Activated CD4-positive, CD25-positive, alpha-beta regulatory T cell (primary cell): Measurements from ENCODE around the gene PPP1R3F.

Experiments
- DNase-seq, 4 experiments: peaks; one replicate each; lab custom pipeline; 2025; lab: John Stamatoyannopoulos, UW

Gene PPP1R3F

DNA sequence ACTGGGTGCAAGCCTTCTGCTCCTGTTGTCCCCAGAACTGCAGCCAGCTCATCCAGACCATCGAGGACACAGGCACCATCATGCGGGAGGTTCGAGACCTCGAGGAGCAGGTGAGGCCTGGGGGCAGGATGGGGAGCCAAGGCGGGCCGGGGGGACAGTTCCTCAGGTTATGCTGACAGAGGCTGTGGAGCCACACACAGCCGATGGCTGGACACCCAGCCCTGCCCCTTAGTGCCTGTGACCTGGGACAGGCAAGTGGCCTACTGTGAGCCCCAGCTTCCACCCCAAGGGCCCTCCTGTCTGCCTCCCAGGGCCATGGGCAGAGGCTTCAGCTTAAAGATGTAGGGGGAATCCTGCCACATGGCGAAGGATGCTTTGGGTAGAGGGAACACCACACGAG is 20.0 kb upstream of the PPP1R3F start:
- no peak for DNase-seq

DNA sequence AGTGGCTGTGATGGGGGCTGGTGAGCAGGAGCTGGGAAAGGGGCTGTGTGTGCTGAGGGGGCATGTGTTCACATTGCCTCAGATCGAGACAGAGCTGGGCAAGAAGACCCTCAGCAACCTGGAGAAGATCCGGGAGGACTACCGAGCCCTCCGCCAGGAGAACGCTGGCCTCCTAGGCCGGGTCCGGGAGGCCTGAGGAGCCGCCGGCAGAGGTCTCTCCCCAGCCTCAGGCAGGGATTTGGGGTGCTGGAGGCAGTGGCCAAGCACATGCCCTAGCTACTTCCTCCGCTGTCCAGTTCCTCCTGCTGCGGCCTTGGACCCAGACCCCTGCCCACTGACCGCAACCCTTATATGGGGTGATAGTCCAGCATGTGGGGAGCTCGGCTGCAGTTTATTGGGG is 19.5 kb upstream of the PPP1R3F start:
- no peak for DNase-seq

DNA sequence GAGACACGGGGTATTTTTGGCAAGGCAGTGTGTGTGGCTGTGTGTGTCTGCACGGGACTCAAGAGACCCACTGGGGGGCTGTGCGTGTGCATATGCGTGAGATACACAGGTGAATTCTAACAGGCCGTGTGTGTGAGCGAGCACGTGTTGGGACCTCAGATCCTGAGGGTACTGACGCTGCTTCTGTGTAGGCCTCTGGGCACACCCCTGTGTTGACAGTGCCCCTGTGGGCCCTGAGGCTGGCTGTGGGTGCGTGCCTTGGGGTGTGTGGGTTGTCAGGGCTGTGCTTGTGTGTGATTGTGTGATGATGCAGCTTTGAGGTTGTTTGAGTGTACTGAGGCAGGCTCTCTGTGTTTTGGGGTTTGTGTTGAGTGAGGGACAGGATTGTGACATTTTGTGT is 19.0 kb upstream of the PPP1R3F start:
- peak in 1 of 4 experiments; percentile 37 for DNase-seq

DNA sequence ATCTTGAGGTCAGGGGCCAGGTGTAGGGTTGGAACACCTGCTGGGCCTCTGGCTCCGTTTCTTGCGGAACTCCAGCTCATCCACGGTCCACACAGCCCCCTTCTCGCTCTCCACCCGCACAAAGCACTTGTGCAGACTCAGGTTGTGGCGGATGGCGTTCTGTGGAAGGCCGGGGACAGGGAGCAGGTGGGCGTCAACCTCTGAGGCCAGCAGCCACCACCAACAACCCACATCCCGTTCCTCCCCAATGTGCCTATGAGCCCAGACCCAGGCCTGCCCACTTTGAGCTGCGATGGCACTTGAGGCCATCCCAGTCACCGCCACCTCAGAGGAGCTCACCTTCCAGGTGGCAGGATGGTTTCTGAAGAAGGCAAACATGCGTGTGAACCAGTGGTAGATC is 18.3 kb upstream of the PPP1R3F start:
- no peak for DNase-seq

DNA sequence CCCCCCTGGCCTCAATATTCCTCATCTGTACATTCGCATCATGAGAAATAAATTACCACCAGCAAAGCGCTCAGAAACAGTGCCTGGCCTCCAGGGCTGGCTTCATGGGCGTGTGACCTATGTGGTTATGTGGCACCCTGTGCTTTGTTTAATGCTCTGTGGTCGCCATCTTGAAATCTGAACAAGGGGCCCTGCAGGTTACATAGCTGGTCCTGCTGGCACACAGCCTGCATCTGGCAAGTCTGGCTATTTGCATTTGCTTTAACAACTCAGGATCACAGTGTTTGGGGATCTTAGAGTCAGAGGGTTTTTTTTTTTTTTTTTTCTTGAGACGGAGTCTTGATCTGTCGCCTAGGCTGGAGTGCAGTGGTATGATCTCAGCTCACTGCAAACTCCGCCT is 15.0 kb upstream of the PPP1R3F start:
- DNase-seq, result no peak

DNA sequence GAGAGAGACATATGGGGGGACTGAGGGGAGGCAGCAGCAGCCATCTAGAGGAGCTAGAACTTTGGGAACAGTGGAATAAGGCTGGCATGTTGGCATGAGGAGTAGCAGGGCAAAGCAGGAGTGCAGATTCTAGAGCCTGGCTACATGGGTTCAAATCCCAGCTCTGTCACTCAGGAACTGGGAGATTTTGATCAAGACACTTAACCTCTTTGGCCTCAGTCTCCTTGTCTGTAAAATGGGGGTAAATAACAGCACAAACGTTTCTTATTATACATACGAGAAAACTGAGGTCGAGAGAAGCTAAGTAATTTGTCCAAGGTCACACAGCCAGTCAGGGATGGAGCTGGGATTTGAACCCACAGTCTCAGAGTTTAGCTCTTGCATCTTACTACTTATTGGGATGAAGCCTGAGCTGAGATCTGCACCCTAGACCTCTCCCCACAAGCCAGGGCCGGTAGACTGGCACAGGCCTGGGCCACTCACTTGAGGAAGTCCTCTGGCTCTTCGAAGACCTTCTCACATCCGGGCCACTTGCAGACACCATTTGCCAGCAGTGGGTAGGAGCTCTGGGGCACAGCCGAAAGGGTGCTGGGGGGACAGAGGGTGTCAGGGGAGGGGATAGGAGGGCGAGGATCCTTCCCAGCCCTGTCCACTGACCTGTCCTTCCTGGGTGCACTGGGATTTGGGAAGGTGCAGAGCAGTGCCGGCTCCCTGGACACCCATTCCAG is 13.2 kb upstream of the PPP1R3F start:
- DNase-seq, result no peak

DNA sequence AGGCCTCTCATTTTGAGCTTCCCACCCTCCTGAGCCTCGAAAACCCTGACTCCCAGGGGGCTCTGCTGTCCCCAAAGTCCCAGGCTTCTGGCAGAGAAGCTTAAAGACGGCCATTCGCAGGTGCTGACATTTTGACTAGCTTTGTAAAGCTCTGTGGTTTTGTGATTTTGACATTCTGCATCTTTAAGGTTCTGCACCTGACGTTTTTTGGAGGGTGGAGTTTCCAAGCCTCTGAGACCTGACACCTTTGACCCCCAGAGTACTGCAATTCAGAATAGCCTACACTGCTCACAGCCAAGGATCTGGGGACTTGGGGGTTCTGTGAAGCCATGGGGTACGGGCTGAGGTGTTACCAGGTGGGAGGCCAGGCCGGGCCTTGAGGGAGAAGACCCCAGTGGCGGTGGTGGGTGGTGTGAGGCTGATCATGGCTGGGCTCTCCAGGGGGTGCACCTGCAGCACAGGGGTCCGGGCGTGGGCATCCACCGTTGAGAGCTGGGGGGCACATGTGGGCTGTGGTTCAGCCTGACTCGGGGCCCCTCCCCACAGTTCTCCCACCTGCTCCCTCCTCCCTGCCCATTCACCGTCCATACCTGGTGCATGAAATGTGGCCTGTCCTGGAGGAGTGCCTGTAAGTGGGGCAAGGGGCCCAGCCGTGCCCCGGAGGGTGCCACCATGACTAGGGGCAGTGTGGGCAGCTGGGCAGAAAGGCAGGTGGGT is 12.4 kb upstream of the PPP1R3F start:
- no peak for DNase-seq

DNA sequence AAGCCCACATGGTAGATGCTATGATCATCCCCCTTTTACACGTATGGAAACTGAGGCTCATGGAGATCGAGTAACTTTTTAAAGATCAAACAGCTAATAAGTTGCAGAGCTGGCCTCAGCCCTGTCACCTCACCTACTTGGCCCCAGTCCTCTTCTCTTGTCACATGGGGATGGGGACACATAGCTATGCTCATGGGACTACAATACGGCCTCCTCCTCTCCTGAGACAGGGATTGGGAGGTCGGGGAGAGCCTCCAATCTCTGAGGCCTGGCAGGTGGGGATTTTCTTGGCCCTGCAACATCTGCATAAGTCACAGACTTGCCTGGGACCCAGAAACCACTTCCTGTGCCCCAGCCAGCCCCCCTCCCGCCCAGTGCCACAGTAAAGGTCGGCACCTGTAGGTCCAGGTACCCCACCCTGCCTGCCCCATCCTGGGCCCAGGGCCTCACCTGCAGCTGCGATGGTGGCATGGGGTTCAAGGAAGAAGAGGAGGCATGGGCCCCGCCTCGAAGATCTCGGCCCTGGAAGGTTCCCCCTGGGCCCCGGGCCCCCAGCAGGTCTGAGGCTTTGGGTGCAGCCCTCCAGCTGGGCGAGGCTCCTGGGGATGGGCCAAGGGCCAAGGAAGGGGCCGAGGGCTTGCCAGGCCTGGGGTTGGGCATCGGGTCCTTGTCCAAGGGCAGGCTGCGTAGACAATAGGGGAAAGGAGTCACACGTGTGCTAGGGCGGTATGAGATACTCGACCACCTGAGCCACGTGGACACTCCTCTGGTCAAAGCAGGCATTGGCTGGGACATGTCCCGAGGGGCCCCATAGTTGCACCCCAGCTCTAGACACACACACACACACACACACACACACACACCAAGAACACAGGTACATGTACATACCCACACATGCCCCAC is 11.5 kb upstream of the PPP1R3F start:
- DNase-seq, result peak in 2 of 4 experiments; percentile 12 to 19

DNA sequence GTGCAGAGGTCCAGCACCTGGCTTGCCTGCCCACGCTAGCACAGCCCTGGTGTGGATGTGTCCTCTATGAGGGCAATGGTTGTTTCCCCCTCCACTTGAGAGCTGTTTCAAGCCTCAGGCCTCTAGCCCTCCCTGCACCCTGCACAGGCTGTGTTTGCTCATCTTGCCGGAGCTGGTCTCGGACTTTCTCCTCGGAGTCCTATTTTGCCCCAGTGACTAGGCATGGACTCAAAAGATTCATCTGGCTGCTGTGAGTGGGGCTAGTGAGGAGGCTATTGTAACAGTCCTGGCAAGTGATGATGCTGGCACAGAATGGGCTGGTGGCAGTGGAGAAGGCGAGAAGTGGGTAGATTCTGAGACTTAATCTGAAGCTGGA is 10.9 kb upstream of the PPP1R3F start:
- no peak for DNase-seq

DNA sequence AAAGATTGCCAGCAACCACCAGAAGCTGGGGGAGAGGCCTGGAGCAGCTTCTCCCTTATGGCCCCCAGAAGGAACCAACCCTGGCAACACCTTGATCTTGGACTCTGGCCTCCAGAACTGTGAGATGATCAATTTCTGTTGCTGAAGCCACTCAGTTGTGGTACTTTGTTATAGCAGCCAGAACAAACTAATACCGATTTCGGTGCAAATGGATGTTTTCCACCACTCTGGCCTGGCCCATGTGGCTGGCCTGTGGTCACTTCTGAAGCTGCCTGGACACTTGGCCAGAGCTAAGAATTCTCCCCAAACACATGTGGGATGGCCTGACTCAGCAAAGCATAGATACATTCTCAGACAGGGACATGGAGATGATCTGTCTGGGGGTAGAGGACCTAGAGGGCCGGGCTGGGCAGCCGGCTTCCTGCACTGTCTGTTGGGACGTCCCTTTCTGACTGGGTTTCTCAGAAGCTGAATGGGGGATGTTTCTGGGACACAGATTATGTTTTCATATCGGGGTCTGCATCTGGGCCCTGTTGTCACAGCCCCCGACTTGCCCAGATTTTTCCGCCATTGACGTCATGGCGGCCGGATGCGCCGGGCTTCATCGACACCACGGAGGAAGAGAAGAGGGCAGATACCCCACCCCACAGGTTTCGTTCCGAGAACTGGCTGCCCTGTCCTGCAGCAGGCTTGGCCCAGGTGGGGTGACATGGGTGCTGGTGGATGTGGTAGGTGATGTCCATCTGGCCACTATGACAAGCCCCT is 9.2 kb upstream of the PPP1R3F start:
- peak; percentile 13 to 36 (median 26) for DNase-seq

DNA sequence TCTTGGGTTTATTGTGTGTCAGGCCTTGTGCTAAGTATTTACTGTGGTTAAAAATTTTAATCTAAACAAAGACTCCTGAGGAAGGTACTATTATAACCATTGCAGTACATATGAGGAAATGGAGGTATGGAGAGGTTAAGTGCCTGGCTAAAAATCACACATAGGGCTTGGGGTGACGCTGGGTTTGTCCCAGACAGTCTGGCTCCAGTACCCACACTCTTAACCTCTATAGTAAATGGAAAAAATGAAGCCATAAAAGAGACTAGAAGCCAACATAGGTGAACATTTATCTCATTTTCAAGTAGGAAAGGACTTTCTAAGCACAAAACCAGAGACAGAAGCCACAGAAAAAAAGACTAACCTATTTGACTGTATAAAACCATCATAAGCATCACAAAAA is 7.0 kb upstream of the PPP1R3F start:
- no peak for DNase-seq

DNA sequence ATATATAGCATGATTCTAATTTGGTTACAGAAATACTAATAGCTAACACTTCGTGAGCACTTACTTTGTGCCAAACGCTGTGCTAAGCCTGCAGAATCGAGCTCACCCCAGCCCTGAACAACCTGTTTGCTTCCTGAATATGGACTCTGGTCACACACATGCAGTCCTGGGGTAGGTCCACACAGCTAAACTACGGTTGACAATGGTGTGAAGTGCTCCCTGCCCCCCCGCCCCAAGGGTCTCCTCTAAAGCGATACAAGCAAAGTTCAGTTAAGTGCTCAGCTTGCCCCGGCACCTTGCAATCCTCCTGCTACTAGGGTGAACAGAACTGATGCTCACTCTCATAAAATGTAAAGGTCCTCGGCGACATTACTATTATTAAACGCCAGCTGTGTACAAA is 6.0 kb upstream of the PPP1R3F start:
- no peak for DNase-seq

DNA sequence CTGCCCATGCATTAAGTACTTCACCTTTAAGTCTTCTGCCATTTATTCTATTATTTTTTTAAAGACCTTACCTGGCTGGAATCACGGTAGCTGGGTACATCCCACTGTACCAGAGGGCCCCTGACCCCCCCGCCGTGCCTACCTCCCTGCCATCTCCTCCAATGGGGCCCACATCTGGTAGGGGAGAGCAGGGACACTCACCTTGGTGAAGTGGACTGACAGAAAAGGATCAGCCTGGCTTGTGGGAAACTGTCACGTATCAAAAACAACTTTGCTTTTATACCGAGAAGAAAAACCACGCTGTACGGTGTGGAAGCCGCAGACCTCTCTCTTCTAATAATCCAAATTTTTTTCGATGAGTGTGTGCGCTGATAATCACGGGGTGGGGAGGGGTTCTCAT is 5.1 kb upstream of the PPP1R3F start, which contains the start of gene FOXP3:
Gene FOXP3, minus strand, starts transcription at position 251 of the 400 bp plus-strand sequence. CDS start 6,205 bp downstream, outside the sequence.
- peak in 2 of 4 experiments; percentile 6 to 32 for DNase-seq

DNA sequence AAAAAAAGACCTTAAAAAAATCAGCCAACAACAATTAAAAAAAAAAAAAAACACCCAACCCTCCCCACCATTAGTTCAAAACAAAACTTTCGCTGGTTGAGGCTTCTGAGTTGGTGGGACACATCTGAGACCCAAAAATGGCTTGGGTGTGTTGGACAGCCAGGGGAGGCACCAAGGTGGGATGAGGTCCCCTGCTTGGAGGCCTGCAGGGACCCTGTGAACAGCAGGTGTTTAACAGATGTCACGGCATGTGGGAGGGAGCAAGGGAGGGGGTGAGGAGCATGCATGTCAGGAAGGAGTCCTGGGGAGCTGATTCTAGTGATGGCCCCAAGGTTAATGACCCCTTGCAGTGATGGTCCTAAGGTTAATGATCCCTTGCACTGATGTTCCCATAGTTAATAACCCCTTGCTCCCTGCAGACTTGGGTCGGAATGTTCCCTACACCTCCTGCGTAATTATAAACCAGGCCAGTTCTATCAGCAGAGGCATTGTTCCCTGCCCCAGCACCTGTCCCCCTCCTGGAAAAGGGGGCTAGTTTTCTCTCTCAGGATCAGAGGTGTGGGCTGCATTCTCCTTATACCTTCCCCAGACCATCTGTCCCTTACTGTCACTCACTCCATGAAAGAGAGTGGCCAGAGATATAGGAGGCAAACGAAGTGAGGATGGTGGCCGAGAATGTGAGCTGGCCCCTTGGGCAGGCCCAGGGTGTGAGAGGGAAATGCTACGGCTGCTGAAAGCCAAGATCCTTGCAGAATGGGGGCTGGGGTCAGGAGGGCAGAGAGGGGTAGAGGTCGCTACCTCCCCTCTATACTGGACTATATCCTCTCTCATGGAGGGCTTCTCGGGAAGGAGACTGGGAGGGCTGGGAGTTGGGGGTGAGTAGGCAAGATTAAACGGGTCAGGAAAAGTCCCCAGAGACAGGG is 2.8 kb upstream of the PPP1R3F start:
- DNase-seq, result no peak

DNA sequence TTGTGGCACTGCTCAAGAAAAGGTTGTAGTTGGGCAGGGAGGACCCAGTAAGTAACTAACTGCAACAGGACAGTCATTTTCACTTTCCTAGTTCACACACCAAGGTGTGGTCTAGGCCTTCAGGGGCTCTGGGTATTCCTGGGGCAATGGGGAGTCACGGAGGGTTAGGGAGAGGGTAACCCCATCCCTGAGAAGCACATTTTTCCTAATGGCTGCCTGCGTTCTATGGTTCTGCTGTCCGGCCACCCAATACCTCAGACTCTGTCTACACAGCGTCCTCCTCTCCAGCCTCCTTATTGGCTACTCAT is 937 bp upstream of the PPP1R3F start:
- DNase-seq, result no peak

DNA sequence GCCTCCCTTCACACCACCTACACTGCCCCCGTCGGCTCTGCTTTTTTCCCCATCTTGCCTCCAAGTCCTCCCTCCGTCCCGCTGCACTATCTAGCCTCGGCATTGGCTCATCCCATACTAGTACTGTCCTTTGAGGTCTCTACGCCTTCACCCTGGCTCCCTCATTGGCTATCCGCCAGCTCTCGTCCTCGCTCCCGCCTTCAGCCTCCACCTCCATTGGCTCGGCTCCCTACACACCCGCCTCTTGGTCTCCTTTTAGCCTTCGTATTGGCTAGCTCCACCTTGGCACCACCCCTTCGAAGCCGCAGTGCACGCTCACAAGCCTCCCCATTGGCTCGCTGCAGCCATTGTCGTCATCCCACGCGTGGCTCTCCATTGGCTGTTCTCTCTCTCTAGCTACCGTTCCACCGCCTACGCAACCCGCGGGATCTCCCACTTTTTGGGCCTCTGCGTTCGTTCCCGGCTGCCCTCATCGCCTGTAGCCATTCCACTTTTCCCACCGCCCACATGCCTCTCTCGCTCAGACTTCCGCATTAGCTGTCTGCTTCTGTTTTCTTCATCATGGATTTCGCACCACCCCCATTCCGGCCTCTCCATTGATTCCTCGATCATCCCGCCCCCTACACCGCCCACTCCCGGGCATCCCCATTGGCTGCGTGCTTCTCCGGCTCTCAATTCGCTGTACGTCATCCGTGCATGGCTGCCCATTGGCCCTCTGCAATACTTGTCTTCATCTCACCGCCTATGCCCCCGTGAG is 405 bp upstream of the PPP1R3F start:
- peak; percentile 82 to 89 (median 85) for DNase-seq

DNA sequence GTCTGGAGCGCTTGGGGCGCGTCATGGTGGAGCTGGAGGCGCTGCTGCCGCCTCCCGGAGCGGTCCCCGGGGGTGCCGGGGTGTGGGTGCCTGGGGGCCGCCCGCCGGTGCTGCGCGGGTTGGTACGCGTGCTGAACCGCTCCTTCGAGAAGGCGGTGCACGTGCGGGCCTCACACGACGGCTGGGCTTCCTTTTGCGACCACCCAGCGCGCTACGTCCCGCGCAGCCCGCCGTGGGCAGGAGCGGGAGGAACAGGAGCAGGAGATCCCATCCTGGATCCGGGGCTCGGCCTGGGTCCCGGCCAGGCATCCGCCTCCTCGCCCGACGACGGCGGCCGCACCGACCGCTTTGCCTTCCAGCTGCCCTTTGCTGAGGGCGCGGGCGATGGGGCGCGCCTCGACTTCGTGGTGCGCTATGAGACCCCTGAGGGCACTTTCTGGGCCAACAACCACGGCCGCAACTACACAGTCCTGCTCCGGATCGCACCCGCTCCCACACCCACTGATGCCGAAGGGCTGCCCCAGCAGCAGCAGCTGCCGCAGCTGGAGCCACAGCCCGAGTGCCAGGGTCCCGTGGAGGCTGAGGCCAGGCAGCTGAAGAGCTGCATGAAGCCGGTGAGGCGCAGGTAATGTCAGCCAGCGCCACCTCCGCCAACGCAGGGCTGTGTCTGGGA is 792 bp downstream of the PPP1R3F start:
- no peak for DNase-seq

DNA sequence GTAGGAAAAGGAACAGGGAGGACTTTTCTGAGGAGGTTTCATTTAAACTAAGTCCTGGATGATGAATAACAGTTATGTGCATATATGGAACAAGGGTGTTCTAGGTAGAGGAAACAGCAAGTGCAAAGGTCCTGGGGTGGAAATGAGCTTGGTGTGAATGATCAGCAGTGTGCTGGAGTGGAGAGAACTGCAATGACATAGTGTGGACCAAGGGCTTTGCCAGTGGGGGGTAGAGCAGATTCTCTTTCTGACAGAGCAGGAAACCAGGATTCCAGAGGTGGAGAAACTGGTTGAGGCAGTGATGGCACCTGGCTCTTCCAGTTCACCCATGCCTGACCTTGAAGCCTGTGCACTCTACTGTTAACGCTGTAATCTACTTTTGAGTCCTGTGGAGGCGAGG is 1.7 kb downstream of the PPP1R3F start:
- DNase-seq, result no peak

DNA sequence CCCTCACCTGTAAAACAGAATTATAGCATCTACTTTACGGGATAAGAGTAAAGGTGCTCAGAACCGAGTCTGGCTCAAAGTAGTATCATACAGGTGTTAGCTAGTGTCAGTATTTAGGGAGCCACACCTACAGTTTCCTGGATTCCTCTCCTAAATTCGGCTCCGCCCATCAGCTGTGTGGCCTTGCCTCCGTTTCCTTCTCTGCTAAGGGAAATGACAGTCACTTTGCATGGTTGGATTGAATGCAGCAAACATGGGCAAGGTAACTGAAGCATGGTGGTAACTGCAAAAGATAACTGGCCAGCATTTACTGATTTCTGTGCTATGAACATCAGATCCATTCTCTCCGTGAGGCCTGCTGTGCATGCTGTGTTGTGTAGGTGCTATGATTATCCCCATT is 2.8 kb downstream of the PPP1R3F start:
- DNase-seq, result peak in 2 of 4 experiments; percentile 3 to 18
